Neural progenitor cell (in vitro differentiated cells): ENCODE data around the gene NFKBIE.

Source experiments
- CTCF ChIP-seq: fragments of 200-600 bp; sonication (generic); IDR thresholded peaks from 2 replicates; pipeline ENCODE4 v1.5.1; 2017; ENCODE audit warnings: antibody characterized with exemption, mild to moderate bottlenecking
- EZH2 ChIP-seq: fragments of 200-600 bp; sonication (generic); IDR thresholded peaks from 2 replicates; pipeline ENCODE4 v1.6.1; 2017; ENCODE audit warnings: antibody characterized with exemption, mild to moderate bottlenecking, moderate library complexity

GRCh38 chr6:44291841-44292240, 26.5 kb upstream of the NFKBIE start:
- TF ChIP-seq CTCF (no peak), EZH2 (no peak)
